GM12878 (cell line): ENCODE data around the gene DRP2. TPM values are rescaled to one million over a fixed set of nuclear protein-coding genes. Genes with fewer than 3 reads are reported as not detected.

Experiments
- ATAC-seq: fragments of 200-7000 bp; cut with Tn5 transposase; 3 replicates; pipeline ENCODE4 v1.9.1; 2020; ENCODE audit warnings: mild to moderate bottlenecking, moderate library complexity
- BruUV-seq: library from RNA; stranded (reverse); fragments of 400-500 nt; replicated peaks from 2 replicates; lab custom pipeline; 2021; lab: Mats Ljungman, UMichigan
- CTCF ChIA-PET: fragments of 300-600 bp; sonication (Branson Sonifier 250); formaldehyde crosslinking; extraction: SDS; loops from one replicate; lab custom pipeline; 2021; ENCODE audit warnings: inconsistent platforms; lab: Yijun Ruan, JAX
- POLR2A ChIA-PET: fragments of 350-600 bp; formaldehyde crosslinking; extraction: SDS; loops from one replicate; lab custom pipeline; 2021; ENCODE audit warnings: inconsistent platforms; lab: Charles Lee
- RAD21 ChIA-PET: fragments of 300-600 bp; sonication (Branson Sonifier 250); formaldehyde crosslinking; loops from one replicate; lab custom pipeline; 2023; ENCODE audit warnings: antibody characterized with exemption; ENCODE audit not compliant: unreplicated experiment; lab: Charles Lee
- SMC1A ChIA-PET: fragments of 300-600 bp; sonication (Branson Sonifier 250); formaldehyde crosslinking; loops from one replicate; lab custom pipeline; 2023; ENCODE audit not compliant: unreplicated experiment, uncharacterized antibody; lab: Charles Lee
- DNase-seq: peaks from one replicate; pipeline ENCODE4 v3.0.0-alpha.2; 2011; ENCODE audit warnings: low read depth, low spot score
- FAIRE-seq: peaks from 3 replicates; lab custom pipeline; 2011; peaks lifted over from hg19 to GRCh38; lab: Jason Lieb, UNC
- H2AFZ ChIP-seq: 2 replicates; pipeline ENCODE4 v1.6.0; 2011; ENCODE audit warnings: low read depth, low read length, control low read depth; ENCODE audit not compliant: control insufficient read depth
- H3K27ac ChIP-seq: 2 replicates; pipeline ENCODE4 v1.5.1; 2011; ENCODE audit warnings: control low read depth; ENCODE audit not compliant: control insufficient read depth, insufficient read depth
- H3K27me3 ChIP-seq, 2 experiments: replicated peaks in 1 of 2; 2 replicates each; pipeline versions ENCODE4 v1.6.0 to v1.6.1; 2011; ENCODE audit warnings: low read length in 1 of 2; ENCODE audit not compliant: control insufficient read depth in 2 of 2, insufficient read depth in 2 of 2
- H3K36me3 ChIP-seq, 2 experiments: 2 replicates each; pipeline ENCODE4 v1.5.1; 2011; ENCODE audit warnings: low read length in 1 of 2; ENCODE audit not compliant: control insufficient read depth in 2 of 2, insufficient read depth in 2 of 2
- H3K4me1 ChIP-seq: 2 replicates; pipeline ENCODE4 v1.6.1; 2011; ENCODE audit warnings: mild to moderate bottlenecking, low read length, moderate library complexity, mixed read lengths; ENCODE audit not compliant: control insufficient read depth, insufficient read depth
- H3K4me2 ChIP-seq: 2 replicates; pipeline ENCODE4 v1.6.0; 2011; ENCODE audit warnings: control low read depth; ENCODE audit not compliant: control insufficient read depth, insufficient read depth
- H3K4me3 ChIP-seq: fragments of 200-600 bp; sonication (generic); 2 replicates; pipeline ENCODE4 v1.5.1; 2016
- H3K79me2 ChIP-seq: 2 replicates; pipeline ENCODE4 v1.6.0; 2011; ENCODE audit warnings: low read length; ENCODE audit not compliant: control insufficient read depth, insufficient read depth
- H3K9ac ChIP-seq: 2 replicates; pipeline ENCODE4 v1.8.0; 2011; ENCODE audit warnings: low read length, control low read depth, mixed read lengths; ENCODE audit not compliant: control insufficient read depth, insufficient read depth
- H3K9me3 ChIP-seq: replicated peaks from 3 replicates; pipeline ENCODE4 v1.5.1; 2011; ENCODE audit warnings: mild to moderate bottlenecking, low read length; ENCODE audit not compliant: control insufficient read depth, insufficient read depth
- H4K20me1 ChIP-seq: 2 replicates; pipeline ENCODE4 v1.6.0; 2011; ENCODE audit not compliant: control insufficient read depth, insufficient read depth
- BCLAF1 ChIP-seq: fragments of 450-650 bp; IDR thresholded peaks from 2 replicates; pipeline ENCODE4 v1.6.1; 2017; ENCODE audit warnings: antibody characterized with exemption, mild to moderate bottlenecking, moderate library complexity
- CHD1 ChIP-seq: IDR thresholded peaks from 2 replicates; pipeline ENCODE4 v1.6.1; 2012; ENCODE audit warnings: low read depth, low read length, improper control_type of control experiment
- E2F8 ChIP-seq: fragments of 450-650 bp; IDR thresholded peaks from 2 replicates; pipeline ENCODE4 v1.6.1; 2018; ENCODE audit warnings: mild to moderate bottlenecking, low read depth, moderate library complexity; ENCODE audit not compliant: partially characterized antibody
- JUND ChIP-seq: IDR thresholded peaks from 2 replicates; pipeline ENCODE4 v1.6.1; 2012; ENCODE audit warnings: low read depth, mild to moderate bottlenecking, low read length, improper control_type of control experiment, moderate library complexity
- NFIC ChIP-seq: IDR thresholded peaks from 2 replicates; pipeline ENCODE4 v1.6.1; 2012; ENCODE audit warnings: low read depth, mild to moderate bottlenecking, inconsistent platforms, low read length, moderate library complexity
- NKRF ChIP-seq: fragments of 450-650 bp; conservative IDR thresholded peaks from 2 replicates; pipeline ENCODE4 v1.6.1; 2017; ENCODE audit warnings: mild to moderate bottlenecking, moderate library complexity
- NR2C2 ChIP-seq: IDR thresholded peaks from 2 replicates; pipeline ENCODE4 v1.6.1; 2011; ENCODE audit warnings: borderline replicate concordance, low read depth; ENCODE audit not compliant: control insufficient read depth, insufficient read length
- NRF1 ChIP-seq: conservative IDR thresholded peaks from 2 replicates; pipeline ENCODE4 v1.6.1; 2011; ENCODE audit warnings: mild to moderate bottlenecking, low read depth, low read length, improper control_type of control experiment
- PAX8 ChIP-seq: fragments of 450-650 bp; IDR thresholded peaks from 2 replicates; pipeline ENCODE4 v1.6.1; 2017; ENCODE audit warnings: mild to moderate bottlenecking, moderate library complexity
- SREBF1 ChIP-seq: IDR thresholded peaks from 2 replicates; pipeline ENCODE4 v1.6.1; 2012; ENCODE audit warnings: mild to moderate bottlenecking, low read length
- STAT3 ChIP-seq: IDR thresholded peaks from 2 replicates; pipeline ENCODE4 v1.6.1; 2011; ENCODE audit warnings: low read depth, low read length, improper control_type of control experiment
- SUPT20H ChIP-seq: IDR thresholded peaks from 2 replicates; pipeline ENCODE4 v1.6.1; 2011; ENCODE audit warnings: low read depth, mild to moderate bottlenecking, low read length, moderate library complexity, borderline replicate concordance; ENCODE audit not compliant: control insufficient read depth
- TAF1 ChIP-seq: IDR thresholded peaks from 2 replicates; pipeline ENCODE4 v1.6.1; 2011; ENCODE audit warnings: mild to moderate bottlenecking, low read depth, low read length, borderline replicate concordance
- WGBS: methylation state at CpG from one replicate; pipeline ENCODE4 v1.1.6; 2016; ENCODE audit warnings: low lambda C conversion rate; ENCODE audit not compliant: insufficient replicate concordance, insufficient coverage; ENCODE audit errors: missing lambda C conversion rate; 5-methylcytosine and 5-hydroxymethylcytosine counted together
- in situ Hi-C: fragments of 300-500 bp; cut with MboI; formaldehyde crosslinking; loops from 9 replicates; pipeline ENCODE4 v1.14.3; 2018; ENCODE audit warnings: mixed read lengths
- intact Hi-C: fragments of 100-400 bp; cut with micrococcal nuclease; formaldehyde crosslinking; loops from one replicate; pipeline ENCODE4 v1.14.2; 2022; ENCODE audit not compliant: unreplicated experiment
- polyA plus RNA-seq, 11 experiments: library from polyadenylated mRNA; depleted of rRNA in 4 of 11; unstranded in 6 of 11; stranded (reverse) in 5 of 11; fragments of >200 nt; fragmentation: Nextera tagmentation in 4 of 11; fragmentation: Illumina TruSeq in 1 of 11; extraction: Ambion mirVana in 4 of 11; extraction: Trizol in 1 of 11; gene quantifications; 1 replicate in 1 of 11; 2 replicates in 10 of 11; pipeline versions ENCODE4 v1.2.1 to v1.2.3, GENCODE V29; 2011 to 2016; ENCODE audit warnings: inconsistent platforms in 2 of 11, missing spikeins in 2 of 11, low read depth in 1 of 11
- total RNA-seq, 4 experiments: library from RNA; depleted of rRNA in 3 of 4; stranded (reverse); fragments of >200 nt in 3 of 4; fragmentation: Illumina TruSeq in 1 of 4; extraction: Trizol in 1 of 4; gene quantifications; 2 replicates each; pipeline versions ENCODE4 v1.2.1 to v1.2.3, GENCODE V29; 2013 to 2021

DRP2 gene
- total and polyA plus RNA-seq, 10 of the 15 experiments (the other 5 are each of a cell fraction or from before 2014, with no cell fraction given), result 0.02 to 0.37 (median 0.15) TPM; not detected in 1

GRCh38 chrX:101229170-101229569 lies 9.6 kb downstream of the DRP2 start (continued):
- TF ChIP-seq NFIC (no peak), BCLAF1 (no peak), NRF1 (no peak), PAX8 (no peak), NR2C2 (no peak), TAF1 (no peak)

GRCh38 chrX:101230636-101231035 lies 11.1 kb downstream of the DRP2 start:
- H3K79me2 ChIP-seq, result no peaks in the 10 kb centered on the region
- no peak overlapping the region for H3K4me3 ChIP-seq
- SMC1A ChIA-PET, result no interaction called here
- H3K36me3 ChIP-seq, result no peaks in the 10 kb centered on the region
- TF ChIP-seq E2F8, result no peak
- TF ChIP-seq NKRF, result no peak
- TF ChIP-seq SUPT20H, result no peak
- TF ChIP-seq SREBF1, result no peak
- no peak for TF ChIP-seq CHD1
- TF ChIP-seq STAT3, result no peak
- no peak for TF ChIP-seq JUND
- FAIRE-seq, result no peak
- H3K27ac ChIP-seq, result no peak overlapping the region
- no peak for DNase-seq
- RAD21 ChIA-PET, result no interaction called here
- H3K9ac ChIP-seq, result no peak overlapping the region
- H2AFZ ChIP-seq, result no peak overlapping the region
- H3K4me1 ChIP-seq, result no peaks in the 10 kb centered on the region
- in situ Hi-C loops (no loop called here), intact Hi-C loops (no loop called here)
- no TSS peak for BruUV-seq
- H3K9me3 ChIP-seq, result no peaks in the 10 kb centered on the region
- H3K4me2 ChIP-seq, result no peak overlapping the region
- 22% methylated on average over 2 of the region's 2 CpGs for WGBS
- no peaks in the 10 kb centered on the region for H3K27me3 ChIP-seq
- no peak for ATAC-seq
- CTCF ChIA-PET, result no interaction called here
- POLR2A ChIA-PET, result no interaction called here
- H4K20me1 ChIP-seq, result no peaks in the 10 kb centered on the region
